Measurements from ENCODE around the gene STX17.

STX17 gene

DNA sequence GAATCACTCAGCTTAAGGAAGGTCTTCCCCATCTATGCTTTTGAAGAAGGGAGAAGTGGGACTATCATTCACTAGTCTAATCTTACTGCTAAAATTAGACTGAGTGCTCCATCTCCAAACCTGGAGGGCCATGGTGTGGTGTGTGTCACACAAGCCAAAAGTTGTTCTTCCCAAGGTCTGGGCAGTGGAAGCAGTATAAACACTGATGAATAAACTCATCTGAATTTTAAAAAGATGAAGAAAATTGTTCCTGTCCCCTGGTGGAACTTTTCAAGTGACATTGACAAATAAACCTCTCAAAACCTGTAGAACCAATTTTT lies 16.2 kb downstream of the STX17 start:
- no peaks in the 10 kb centered on the region for H3K4me1 ChIP-seq
- intact Hi-C loops (cut with DNase I; ENCODE audit: low total_unique reads) = no loop called here
- no peak overlapping the region for H3K4me3 ChIP-seq
- TF ChIP-seq, protein P1, sequence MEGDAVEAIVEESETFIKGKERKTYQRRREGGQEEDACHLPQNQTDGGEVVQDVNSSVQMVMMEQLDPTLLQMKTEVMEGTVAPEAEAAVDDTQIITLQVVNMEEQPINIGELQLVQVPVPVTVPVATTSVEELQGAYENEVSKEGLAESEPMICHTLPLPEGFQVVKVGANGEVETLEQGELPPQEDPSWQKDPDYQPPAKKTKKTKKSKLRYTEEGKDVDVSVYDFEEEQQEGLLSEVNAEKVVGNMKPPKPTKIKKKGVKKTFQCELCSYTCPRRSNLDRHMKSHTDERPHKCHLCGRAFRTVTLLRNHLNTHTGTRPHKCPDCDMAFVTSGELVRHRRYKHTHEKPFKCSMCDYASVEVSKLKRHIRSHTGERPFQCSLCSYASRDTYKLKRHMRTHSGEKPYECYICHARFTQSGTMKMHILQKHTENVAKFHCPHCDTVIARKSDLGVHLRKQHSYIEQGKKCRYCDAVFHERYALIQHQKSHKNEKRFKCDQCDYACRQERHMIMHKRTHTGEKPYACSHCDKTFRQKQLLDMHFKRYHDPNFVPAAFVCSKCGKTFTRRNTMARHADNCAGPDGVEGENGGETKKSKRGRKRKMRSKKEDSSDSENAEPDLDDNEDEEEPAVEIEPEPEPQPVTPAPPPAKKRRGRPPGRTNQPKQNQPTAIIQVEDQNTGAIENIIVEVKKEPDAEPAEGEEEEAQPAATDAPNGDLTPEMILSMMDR (IDR thresholded peaks at IDR 0.05) = no peak
- DNase-seq = no peak
- no peak overlapping the region for H3K27ac ChIP-seq
- peaks cover 56 to 65% (median 60%) of the 10 kb centered on the region in 3 donors for H3K36me3 ChIP-seq
- no peaks in the 10 kb centered on the region for H3K27me3 ChIP-seq
- H3K9me3 ChIP-seq = peaks cover 0 to 19% (median 19%) of the 10 kb centered on the region in 3 donors

DNA sequence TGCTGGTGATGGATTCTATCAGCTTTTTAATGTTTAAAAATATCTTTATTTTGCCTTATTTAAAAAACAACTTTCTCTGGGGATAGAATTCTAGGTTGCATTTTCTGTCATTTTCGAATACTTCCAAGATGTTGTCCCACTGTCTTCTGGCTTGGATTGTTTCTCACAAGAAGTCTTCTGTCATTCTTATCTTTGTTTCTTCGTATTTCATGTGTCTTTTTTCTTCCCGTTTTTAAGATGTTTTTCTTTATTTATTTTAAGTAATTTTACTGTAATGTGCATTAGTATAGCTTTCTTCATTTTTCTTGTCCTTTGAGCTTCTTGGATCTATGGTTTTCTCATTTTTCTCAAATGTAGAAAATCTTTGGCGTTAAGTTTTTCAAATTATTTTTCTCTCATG lies 19.1 kb downstream of the STX17 start:
- TF ChIP-seq, protein P1 (IDR thresholded peaks at IDR 0.05) = no peak
- Histone ChIP-seq H3K4me1 (peaks cover 0 to 5% (median 0%) of the 10 kb centered on the region in 4 donors), H3K27ac (no peak overlapping the region), H3K27me3 (no peaks in the 10 kb centered on the region), H3K4me3 (no peak overlapping the region), H3K9me3 (peaks cover 0 to 19% (median 19%) of the 10 kb centered on the region in 3 donors), H3K36me3 (peaks cover 43 to 54% (median 50%) of the 10 kb centered on the region in 3 donors)
- intact Hi-C loops (cut with DNase I; ENCODE audit: low total_unique reads) = no loop called here
- no peak for DNase-seq

DNA sequence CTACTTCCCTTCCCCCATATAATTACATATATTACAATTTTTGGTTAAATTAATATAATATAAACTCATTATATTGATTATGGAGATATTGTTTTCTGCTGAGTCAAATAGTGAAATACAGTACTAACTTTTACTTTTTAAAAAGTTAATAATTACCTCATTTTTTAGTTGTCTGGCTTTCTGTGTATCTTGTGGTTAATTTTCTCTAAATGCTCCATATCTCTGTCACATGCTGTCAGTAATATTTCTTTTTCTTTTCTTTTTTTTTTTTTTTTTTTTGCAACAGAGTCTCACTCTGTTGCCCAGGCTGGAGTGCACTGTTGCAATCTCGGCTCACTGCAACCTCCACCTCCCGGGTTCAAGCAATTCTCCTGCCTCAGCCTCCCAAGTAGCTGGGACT lies 23.2 kb downstream of the STX17 start:
- Histone ChIP-seq H3K9me3 (peaks cover 0 to 19% (median 19%) of the 10 kb centered on the region in 3 donors), H3K4me1 (peaks cover 0 to 5% (median 0%) of the 10 kb centered on the region in 4 donors), H3K27me3 (no peaks in the 10 kb centered on the region), H3K27ac (no peak overlapping the region), H3K4me3 (no peak overlapping the region), H3K36me3 (peaks cover 23 to 27% (median 24%) of the 10 kb centered on the region in 3 donors)
- intact Hi-C loops (cut with DNase I; ENCODE audit: low total_unique reads) = no loop called here
- TF ChIP-seq, protein P1 (IDR thresholded peaks at IDR 0.05) = no peak
- DNase-seq = no peak

DNA sequence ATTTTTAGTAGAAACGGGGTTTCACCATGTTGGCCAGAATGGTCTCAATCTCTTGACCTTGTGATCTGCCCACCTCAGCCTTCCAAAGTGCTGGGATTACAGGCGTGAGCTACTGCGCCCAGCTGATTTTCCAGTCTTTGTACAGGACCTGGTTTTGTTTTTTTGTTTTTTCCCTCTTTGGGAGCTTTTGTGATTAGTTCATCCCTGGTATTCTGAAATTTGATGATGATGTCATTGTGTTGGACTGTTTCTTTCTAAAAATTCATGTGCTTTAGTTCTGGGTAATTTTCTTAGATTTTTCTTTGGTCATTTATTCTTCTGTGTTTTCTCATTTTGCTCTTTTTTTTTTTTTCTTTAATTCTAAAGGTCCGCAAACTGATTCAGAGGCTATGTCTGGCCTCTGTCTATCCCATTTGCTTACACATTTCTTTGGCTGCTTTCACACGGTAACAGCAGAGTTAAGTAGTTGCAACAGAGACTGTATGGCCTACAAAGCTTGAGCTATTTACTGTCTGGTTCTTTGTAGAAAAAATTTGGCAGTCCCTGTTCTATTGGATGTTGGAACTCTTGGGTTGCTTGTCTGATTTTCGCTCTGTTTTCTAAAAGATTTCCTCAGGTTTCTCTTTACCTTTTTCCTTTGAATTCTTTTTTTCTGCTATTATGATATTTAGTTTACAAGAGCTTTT lies 24.8 kb downstream of the STX17 start:
- no peak for DNase-seq
- peaks cover 0 to 8% (median 7%) of the 10 kb centered on the region in 3 donors for H3K9me3 ChIP-seq
- H3K36me3 ChIP-seq = peaks cover 12 to 24% (median 17%) of the 10 kb centered on the region in 3 donors
- TF ChIP-seq, protein P1 (IDR thresholded peaks at IDR 0.05) = no peak
- H3K27ac ChIP-seq = no peak overlapping the region
- peaks cover 0 to 5% (median 0%) of the 10 kb centered on the region in 4 donors for H3K4me1 ChIP-seq
- H3K4me3 ChIP-seq = no peak overlapping the region
- no peaks in the 10 kb centered on the region for H3K27me3 ChIP-seq
- intact Hi-C loops (cut with DNase I; ENCODE audit: low total_unique reads) = no loop called here

DNA sequence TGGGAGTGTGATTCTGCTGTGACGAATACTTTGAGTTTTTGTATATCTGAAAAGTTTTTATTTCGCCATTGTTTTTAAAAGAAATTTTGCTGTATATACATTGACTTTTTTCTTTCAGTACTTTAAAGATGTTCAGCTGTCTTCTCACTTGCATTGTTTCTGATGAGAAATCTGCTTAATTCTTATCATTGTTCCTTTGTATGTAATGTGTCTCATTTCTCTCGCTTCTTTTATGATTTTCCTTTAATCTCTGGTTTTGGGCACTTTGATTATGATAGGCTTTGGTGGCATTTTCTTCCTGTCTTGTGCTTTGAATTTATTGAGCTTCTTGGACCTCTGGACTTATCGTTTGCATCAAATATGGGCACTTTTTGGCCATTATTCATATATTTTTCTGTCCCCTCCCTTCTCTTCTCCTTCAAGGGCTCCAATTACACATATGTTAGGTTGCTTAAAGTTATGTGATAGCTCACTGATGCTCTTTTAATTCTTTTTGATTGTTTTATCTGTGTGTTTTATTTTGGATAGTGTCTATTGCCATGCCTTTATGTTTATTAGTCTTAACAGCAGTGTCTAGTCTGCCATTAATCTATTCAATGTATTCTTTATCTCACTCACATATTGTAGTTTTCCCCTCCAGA lies 30.6 kb downstream of the STX17 start:
- TF ChIP-seq, protein P1 (IDR thresholded peaks at IDR 0.05) = no peak
- intact Hi-C loops (cut with DNase I; ENCODE audit: low total_unique reads) = no loop called here

More for the DNA sequence above, 30.6 kb downstream of the STX17 start:
- Histone ChIP-seq H3K27me3 (no peaks in the 10 kb centered on the region), H3K36me3 (peaks cover 0 to 6% (median 3%) of the 10 kb centered on the region in 3 donors), H3K9me3 (peaks cover 0 to 5% (median 0%) of the 10 kb centered on the region in 3 donors), H3K27ac (no peak overlapping the region), H3K4me1 (no peaks in the 10 kb centered on the region), H3K4me3 (no peak overlapping the region)
- no peak for DNase-seq
